RWPE2 (cell line): ENCODE results near the gene ZBTB49.
A peak's percentile ranks its signal among the peaks of the same experiment; 100 is the strongest.

ENCODE experiments used
- ATAC-seq: fragments of 200-7000 bp; cut with Tn5 transposase; 3 replicates; pipeline ENCODE4 v1.9.1; 2021; ENCODE audit warnings: low read depth
- DNase-seq: peaks from one replicate; pipeline ENCODE4 v3.0.0-alpha.2; 2020; ENCODE audit warnings: low spot score
- H3K27ac ChIP-seq: fragments of 450-650 bp; 2 replicates; pipeline ENCODE4 v1.5.1; 2017; ENCODE audit warnings: mild to moderate bottlenecking; ENCODE audit not compliant: poor library complexity, severe bottlenecking
- H3K27me3 ChIP-seq: fragments of 250-450 bp; sonication (Bioruptor Pico); 2 replicates; pipeline ENCODE4 v1.5.1; 2021; ENCODE audit warnings: mild to moderate bottlenecking, moderate library complexity; ENCODE audit not compliant: insufficient read depth, poor library complexity, severe bottlenecking
- H3K36me3 ChIP-seq: fragments of 250-450 bp; sonication (Bioruptor Pico); 2 replicates; pipeline ENCODE4 v1.5.1; 2020; ENCODE audit warnings: low read depth, mild to moderate bottlenecking, moderate library complexity
- H3K4me1 ChIP-seq: fragments of 250-450 bp; sonication (Bioruptor Pico); 2 replicates; pipeline ENCODE4 v1.5.1; 2021; ENCODE audit warnings: mild to moderate bottlenecking, moderate library complexity; ENCODE audit not compliant: insufficient read depth, poor library complexity, severe bottlenecking
- H3K4me3 ChIP-seq: fragments of 250-450 bp; sonication (Bioruptor Pico); 2 replicates; pipeline ENCODE4 v1.5.1; 2021; ENCODE audit warnings: mild to moderate bottlenecking, moderate library complexity; ENCODE audit not compliant: severe bottlenecking
- H3K9me3 ChIP-seq: fragments of 250-450 bp; sonication (Bioruptor Pico); 2 replicates; pipeline ENCODE4 v1.5.1; 2021; ENCODE audit warnings: mild to moderate bottlenecking, moderate library complexity; ENCODE audit not compliant: severe bottlenecking
- TF ChIP-seq, protein P1 (sequence below): fragments of 450-650 bp; IDR thresholded peaks from one replicate; pipeline ENCODE4 v1.5.1; 2017; ENCODE audit warnings: mild to moderate bottlenecking, moderate library complexity; ENCODE audit not compliant: poor library complexity, severe bottlenecking

Gene ZBTB49

DNA sequence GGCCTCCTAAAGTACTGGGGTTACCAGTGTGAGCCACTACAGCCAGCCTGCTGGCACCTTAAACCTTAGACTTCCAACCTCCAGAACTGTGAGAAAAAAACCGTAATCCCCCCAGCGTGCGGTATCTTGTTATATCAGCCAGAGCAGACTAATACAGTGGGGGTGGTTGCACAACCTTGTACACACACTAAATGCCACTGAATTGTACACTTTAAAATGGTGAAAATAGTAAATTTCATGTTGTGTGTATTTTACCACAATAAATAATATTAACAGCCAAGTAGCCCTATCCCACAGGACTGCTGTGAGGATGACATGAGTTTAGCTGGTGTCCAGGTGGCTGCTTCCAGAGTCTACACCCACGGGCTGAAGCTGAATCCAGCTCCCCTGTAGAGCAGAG is 38.8 kb downstream of the ZBTB49 start:
- no peak overlapping the region for H3K4me3 ChIP-seq
- no peaks in the 10 kb centered on the region for H3K36me3 ChIP-seq
- ATAC-seq, result no peak
- H3K27me3 ChIP-seq, result no peaks in the 10 kb centered on the region
- no peaks in the 10 kb centered on the region for H3K9me3 ChIP-seq
- TF ChIP-seq, protein P1, sequence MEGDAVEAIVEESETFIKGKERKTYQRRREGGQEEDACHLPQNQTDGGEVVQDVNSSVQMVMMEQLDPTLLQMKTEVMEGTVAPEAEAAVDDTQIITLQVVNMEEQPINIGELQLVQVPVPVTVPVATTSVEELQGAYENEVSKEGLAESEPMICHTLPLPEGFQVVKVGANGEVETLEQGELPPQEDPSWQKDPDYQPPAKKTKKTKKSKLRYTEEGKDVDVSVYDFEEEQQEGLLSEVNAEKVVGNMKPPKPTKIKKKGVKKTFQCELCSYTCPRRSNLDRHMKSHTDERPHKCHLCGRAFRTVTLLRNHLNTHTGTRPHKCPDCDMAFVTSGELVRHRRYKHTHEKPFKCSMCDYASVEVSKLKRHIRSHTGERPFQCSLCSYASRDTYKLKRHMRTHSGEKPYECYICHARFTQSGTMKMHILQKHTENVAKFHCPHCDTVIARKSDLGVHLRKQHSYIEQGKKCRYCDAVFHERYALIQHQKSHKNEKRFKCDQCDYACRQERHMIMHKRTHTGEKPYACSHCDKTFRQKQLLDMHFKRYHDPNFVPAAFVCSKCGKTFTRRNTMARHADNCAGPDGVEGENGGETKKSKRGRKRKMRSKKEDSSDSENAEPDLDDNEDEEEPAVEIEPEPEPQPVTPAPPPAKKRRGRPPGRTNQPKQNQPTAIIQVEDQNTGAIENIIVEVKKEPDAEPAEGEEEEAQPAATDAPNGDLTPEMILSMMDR, result no peak
- no peaks in the 10 kb centered on the region for H3K4me1 ChIP-seq
- H3K27ac ChIP-seq, result no peak overlapping the region
- peak; percentile 9 for DNase-seq

DNA sequence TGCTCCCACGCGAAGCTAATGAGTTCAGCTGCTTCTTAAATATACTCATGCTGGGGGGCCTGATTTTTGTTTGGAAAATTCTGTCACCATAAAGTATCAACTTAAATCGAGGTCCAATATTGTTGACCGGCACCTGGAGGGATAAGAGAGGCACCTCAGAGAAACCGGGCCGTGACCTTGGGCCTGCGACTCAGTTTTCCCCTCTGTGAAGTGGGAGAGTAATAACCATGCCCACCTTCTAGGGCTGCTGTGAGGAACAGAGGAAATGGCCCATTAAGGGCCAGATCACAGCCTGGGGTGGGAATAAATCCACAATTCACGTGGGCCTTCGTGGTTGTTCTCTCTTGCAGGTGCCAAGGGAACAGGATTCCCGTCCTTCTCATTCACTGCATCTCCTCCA is 39.4 kb downstream of the ZBTB49 start:
- no peaks in the 10 kb centered on the region for H3K9me3 ChIP-seq
- H3K36me3 ChIP-seq, result no peaks in the 10 kb centered on the region
- TF ChIP-seq, protein P1, result no peak
- no peak overlapping the region for H3K27ac ChIP-seq
- H3K4me1 ChIP-seq, result no peaks in the 10 kb centered on the region
- ATAC-seq, result no peak
- H3K27me3 ChIP-seq, result no peaks in the 10 kb centered on the region
- peak; percentile 17 for DNase-seq
- no peak overlapping the region for H3K4me3 ChIP-seq

DNA sequence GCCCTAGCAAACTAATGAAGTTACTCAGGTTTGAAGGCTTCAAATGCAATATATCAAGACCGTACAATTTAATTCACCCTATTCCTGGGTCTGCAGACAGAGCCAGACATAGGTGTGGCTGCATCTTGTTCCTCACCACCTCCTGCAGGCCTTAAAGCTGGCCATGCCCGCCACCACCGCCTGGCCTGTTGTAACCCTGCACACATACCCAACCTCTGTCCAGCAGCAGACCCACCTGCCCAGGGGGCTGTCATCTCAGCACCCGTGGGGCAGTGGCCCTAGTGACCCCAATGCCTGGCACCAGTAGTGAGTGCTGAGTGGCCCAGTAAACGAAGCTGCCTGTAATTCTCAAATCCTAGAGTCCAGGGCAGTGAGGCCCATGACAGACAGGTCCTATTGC is 40.7 kb downstream of the ZBTB49 start:
- Histone ChIP-seq H3K9me3 (no peaks in the 10 kb centered on the region), H3K4me1 (no peaks in the 10 kb centered on the region), H3K36me3 (no peaks in the 10 kb centered on the region), H3K27ac (no peak overlapping the region), H3K27me3 (no peaks in the 10 kb centered on the region), H3K4me3 (no peak overlapping the region)
- no peak for ATAC-seq
- DNase-seq, result peak; percentile 25
- TF ChIP-seq, protein P1, result no peak

DNA sequence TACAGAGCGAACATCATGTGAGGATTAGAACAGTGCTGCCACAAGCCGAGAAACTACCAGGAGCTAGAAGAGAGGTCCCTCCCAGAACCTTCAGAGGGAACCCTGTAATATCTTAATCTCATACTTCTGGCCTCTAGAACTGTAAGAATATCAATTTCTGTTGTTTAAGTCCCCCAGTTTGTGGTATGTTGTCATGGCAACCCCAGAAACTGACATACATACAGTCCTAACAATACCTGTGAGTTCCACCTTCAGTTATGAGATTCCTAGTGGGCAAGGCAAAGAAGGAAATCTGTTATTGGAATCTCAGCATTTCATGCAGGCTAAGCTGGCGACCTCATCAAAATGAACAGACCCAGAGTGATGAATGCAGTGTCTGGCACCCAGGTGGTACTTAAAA is 42.5 kb downstream of the ZBTB49 start:
- no peak for DNase-seq
- TF ChIP-seq, protein P1, result no peak
- no peaks in the 10 kb centered on the region for H3K36me3 ChIP-seq
- no peak for ATAC-seq
- no peaks in the 10 kb centered on the region for H3K9me3 ChIP-seq
- H3K27me3 ChIP-seq, result no peaks in the 10 kb centered on the region
- H3K4me3 ChIP-seq, result no peak overlapping the region
- no peak overlapping the region for H3K27ac ChIP-seq
- no peaks in the 10 kb centered on the region for H3K4me1 ChIP-seq

DNA sequence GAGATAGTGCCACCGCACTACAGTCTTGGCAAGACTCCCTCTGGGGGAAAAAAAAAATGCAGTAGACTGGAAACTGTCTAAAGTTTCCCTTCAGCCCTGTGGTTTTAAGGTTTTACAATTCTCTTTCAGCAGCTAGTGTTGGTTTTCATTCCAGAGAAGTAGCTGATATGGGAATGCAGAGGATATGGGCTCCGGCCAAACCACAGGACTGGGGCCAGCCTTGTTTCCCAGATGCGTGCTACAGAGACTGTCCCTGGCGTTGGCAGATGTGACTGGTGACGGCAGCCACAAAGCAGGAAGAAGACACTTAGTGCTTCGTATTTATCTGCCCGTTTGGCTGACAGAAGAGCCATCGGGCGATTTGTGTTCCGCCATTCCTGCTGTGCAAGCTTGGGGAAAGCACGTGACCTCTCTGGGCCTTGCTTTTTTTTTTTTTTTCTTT is 43.2 kb downstream of the ZBTB49 start:
- no peak for DNase-seq
- TF ChIP-seq, protein P1, result no peak
- Histone ChIP-seq H3K27me3 (no peaks in the 10 kb centered on the region), H3K36me3 (no peaks in the 10 kb centered on the region), H3K4me1 (no peaks in the 10 kb centered on the region), H3K9me3 (no peaks in the 10 kb centered on the region), H3K4me3 (no peak overlapping the region), H3K27ac (no peak overlapping the region)
- no peak for ATAC-seq
